ENCODE results near the gene CELA1. TPM values are rescaled to one million over a fixed set of nuclear protein-coding genes. Genes with fewer than 3 reads are reported as not detected.
"Not testable (repeated sequence)": the region's sequence is repeated elsewhere in the genome, so short reads cannot be mapped to it uniquely, and the experiment has no call there.

Gene CELA1
- total RNA-seq, 1 experiment from 2014 or later, result not detected

DNA sequence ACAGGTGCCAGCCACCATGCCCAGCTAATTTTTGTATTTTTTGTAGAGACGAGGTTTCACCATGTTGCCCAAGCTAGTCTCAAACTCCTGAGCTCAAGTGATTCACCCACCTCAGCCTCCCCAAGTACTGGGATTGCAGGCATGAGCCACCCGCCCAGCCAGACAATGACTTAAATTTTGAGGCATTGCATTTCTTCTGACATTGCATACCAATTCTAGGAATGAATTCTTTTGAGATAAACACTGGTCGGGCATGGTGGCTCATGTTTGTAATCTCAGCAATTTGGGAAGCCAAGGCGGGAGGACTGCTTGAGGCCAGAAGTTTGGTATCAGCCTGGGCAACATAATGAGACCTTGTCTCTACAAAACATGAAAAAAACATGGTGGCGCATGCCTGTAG, 2.5 kb upstream of the CELA1 start:
- DNase-seq (ENCODE audit: low read depth), result no peak

DNA sequence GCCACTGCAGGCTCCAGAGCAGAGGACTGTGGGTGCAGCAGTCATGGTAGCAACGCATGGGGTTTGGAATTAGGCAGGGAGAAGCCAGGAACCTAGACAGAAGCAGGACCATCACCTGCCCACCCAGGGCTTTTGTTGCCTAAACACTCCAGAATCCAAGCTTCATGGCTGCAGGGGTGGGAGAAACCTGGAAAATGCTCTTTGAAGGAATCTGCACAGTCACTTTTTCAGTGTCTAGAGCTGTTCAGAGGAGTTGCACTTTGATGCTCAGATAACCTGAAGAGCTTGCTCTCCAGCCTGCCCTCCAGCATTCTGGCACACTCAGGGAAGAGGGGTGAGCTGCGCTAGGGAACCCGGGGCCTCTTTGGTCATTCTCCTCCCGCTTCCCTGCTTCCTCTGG, 1.6 kb upstream of the CELA1 start:
- DNase-seq (ENCODE audit: low read depth), result no peak

DNA sequence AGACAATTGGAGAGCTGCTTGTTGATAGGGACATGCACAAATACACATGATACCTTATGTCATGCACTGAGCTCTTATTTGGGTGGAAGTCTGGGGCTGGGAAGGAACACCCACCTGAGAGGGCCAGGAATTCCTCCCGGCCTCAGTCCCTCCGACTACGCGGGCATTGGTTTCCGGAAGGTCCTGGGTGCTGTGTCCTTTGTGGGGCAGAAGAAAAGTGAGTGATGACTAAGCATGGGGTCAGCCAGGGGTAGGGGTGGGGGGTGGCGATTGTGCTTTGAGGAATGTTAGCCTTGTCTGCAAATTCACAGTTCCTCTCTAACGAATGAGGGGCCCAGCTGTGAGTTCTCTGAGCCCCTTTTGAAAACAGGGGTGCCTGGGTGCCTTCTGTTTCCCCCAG, 798 bp downstream of the CELA1 start:
- DNase-seq (ENCODE audit: low read depth), result peak; percentile 52

DNA sequence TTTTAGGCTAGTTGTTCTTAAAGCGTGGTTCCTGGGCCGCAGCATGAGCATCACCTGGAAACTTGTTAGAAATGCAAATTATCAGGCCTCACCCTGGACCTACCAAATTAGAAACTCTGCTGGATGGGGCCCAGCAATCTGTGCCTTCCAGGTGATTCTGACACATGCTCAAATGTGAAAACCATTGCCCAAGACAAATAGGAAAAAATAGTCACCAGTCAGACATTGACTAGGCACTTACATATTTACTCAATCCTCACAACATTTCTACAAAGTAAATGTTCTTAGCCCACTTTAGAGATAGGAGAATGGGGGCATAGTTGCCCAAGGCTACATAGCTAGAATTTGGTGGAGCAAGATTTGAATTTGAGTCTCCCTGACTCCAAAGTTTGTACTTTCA, 3.3 kb downstream of the CELA1 start:
- DNase-seq (ENCODE audit: low read depth), result no peak

DNA sequence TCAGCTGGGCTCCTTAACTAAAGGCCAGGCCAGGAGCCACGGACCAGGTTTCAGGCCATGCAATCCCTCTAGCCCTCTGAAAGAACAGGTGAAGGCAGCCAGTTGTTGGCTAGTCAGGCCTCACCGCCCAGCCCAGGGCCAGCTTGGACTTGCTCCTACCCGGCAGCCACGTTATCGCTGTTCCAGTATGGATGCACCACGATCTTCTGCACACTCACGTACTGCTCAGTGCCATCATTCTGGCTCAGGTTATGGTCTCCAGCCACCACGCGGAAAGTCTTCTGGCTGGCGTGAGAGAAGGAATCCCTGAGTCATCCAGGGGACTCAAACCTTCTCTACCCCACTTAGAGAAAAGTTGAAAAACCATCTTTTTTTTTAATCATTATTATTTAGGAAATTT, 4.1 kb downstream of the CELA1 start:
- DNase-seq (ENCODE audit: low read depth), result no peak

DNA sequence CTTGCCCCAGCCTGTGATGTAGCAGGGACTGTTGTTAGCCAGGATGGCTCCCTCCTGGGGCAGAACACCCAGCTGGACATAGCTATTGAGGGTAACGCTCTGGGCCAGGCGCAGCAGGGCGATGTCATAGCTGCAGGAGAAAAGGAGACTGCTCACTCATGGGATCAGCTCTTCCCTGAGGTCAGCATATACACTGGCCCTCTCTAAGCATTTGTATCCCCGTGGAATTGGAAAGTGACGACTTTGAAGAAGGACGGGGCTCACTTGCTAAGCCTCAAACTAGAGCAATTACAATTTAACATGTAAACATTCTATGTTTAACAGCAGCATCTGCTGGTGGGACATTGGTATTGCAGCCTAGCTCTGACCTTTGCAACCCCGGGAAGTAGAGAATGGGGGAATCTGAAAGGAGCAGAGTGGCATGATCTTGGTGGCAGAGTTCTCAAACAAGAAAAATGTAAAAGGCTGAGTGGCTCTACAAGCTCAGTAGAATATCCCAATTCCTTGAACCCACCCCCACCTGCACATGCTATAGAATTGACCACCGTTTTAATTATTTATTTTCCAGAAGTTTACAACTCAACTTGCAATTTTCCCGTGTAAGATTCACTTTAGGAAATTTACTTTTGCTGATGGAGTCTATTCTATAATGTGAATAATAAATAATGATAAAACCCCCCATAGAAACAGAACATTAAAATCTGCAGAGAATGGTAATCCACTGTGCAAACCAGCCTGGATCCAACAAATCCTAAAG, 5.0 kb downstream of the CELA1 start:
- DNase-seq (ENCODE audit: low read depth), result peak; percentile 69

DNA sequence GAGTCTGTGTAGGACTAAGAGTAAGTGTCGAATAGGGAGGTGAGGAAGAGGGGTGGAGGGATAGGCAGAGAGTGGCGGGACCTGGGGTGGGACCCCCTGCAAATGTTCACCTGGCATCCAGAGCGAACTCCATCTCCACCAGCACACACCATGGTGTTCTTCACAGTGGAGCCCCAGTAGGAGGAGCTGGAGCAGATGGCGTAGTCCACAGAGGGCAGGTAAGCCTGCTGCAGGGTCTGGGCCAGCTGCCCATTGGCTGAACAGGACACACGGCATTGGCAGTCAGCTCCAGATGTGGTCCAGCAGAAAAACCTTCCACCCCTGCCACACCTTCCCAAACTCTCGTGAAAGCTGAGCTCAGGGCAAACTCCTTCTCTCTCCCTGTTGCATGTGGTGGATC, 6.7 kb downstream of the CELA1 start:
- DNase-seq (ENCODE audit: low read depth), result no peak

DNA sequence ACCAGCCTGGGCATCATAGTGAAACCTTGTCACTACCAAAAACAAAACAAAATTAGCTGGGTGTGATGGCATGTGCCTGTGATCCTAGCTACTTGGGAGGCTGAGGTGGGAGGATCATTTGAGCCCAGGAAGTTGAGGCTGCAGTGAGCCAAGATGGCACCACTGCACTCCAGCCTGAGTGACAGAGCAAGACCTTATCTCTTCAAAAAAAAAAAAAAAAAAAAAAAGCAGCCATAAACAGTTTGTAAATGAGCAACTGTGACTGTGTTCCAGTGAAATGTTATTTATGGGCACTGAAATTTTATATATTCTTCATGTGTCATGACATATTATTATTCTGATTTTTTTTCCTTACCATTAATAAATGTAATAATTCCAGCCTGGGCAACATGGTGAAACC, 9.1 kb downstream of the CELA1 start:
- DNase-seq (ENCODE audit: low read depth), result not testable (repeated sequence)

DNA sequence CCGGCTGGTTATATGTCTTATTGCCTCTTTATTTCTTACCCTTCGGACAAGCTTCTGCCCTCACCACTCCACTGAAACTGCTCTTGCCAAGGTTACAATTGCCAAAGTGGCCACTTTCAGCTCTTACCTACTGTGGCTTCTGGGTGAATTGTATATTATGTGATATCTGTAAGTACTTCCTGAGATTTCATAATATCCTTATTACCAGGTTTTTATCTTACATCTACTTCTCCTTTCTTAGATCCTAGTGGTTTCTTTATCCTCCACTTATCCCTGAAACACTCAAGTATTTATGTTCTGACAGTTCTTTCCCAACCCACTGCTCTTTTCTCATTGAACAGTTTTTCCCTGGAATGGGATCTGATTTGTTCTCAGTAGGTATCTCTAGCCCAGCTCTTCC, 10.5 kb downstream of the CELA1 start:
- no peak for DNase-seq (ENCODE audit: low read depth)

DNA sequence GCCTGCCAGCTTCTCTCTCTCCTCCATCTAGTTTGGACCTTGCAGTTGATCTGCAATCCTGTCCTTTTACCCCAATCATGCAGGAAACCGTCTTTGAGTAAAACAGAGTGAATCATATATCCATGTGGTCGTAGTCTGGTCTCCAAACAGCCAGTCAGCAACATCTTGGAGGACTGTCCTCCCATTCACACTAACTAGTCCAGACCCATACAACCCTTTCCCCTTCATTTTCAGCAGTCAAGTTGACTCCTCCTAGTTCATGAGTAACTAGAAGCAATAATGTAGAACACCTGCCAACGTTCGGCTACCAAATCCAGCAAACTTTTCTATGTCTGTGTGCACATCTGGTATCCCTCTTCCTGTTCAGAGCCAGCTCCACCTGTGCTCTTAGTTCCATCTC, 11.7 kb downstream of the CELA1 start:
- peak; percentile 49 for DNase-seq (ENCODE audit: low read depth)

DNA sequence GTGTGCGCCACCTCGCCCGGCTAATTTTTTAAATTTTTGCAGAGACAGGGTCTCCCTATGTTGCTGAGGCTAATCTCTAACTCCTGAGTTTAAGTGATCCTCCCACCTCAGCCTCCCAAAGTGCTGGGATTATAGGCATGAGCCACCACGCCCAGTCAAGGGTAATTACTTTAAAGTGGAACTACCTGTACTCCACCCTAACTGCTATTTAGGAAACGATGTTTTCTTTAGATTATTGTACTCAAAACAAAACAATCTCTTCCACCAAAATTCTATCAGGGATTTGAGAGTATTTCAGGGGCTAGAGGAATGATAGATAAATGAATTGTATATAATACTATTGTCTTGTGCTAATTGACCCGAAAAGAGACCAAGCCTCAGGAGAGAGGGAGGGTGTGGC, 12.9 kb downstream of the CELA1 start:
- no peak for DNase-seq (ENCODE audit: low read depth)

DNA sequence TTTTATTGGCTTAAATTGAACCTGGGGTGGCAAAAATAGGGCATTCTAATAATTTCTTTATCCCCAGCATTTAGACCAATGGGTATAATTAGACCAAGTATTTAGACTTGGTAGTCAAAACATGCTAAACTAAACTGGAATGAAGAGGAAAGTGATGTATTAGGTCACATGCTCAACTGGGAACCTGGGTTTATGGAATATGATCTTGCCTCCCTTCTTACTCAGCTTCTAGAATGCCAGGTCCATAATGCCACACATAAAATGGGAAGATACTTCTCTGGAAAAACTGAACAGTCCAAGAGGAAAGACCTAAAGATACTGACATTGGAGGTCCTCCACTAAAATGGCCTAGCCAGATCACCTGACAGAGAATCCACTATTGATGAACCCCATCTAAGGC, 16.3 kb downstream of the CELA1 start:
- DNase-seq (ENCODE audit: low read depth), result no peak

DNA sequence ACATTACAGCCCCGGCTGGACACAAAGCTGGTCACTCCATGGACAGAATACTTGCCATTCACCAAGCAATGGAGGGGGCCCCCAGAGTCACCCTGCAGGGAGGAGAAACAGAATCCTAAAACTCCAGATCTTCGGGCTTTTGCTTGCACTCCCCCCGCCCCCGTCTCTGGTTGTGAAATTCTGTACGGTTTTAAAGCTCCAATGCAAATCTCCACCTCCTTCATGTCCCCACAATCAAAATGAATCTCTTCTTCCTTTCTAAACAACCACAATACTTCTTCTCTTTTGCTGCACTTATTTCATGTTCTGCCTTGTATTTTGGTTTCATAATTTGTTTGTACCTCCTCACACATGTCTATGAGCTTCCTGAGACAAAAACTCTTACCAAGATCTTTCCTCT, 16.7 kb downstream of the CELA1 start:
- DNase-seq (ENCODE audit: low read depth), result no peak

DNA sequence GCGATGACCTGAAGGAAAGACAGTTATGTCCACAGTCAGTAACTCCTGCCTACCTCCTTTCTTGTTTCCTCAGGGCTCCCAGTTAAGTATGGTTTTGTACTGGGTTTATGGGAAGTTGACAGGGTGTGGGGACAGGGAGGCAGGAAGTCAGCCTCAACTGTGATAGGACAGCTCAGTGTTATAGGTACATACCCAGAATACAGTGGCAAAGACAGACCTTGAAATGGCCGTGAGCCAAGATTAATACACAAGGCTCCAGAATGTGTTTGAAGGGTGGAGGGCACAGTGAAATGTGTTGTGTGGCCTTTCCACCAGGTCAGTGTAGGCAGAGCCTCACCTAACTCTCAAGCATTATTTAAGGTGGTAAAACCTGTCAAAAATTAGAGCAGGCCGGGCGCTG, 17.9 kb downstream of the CELA1 start:
- DNase-seq (ENCODE audit: low read depth), result no peak

DNA sequence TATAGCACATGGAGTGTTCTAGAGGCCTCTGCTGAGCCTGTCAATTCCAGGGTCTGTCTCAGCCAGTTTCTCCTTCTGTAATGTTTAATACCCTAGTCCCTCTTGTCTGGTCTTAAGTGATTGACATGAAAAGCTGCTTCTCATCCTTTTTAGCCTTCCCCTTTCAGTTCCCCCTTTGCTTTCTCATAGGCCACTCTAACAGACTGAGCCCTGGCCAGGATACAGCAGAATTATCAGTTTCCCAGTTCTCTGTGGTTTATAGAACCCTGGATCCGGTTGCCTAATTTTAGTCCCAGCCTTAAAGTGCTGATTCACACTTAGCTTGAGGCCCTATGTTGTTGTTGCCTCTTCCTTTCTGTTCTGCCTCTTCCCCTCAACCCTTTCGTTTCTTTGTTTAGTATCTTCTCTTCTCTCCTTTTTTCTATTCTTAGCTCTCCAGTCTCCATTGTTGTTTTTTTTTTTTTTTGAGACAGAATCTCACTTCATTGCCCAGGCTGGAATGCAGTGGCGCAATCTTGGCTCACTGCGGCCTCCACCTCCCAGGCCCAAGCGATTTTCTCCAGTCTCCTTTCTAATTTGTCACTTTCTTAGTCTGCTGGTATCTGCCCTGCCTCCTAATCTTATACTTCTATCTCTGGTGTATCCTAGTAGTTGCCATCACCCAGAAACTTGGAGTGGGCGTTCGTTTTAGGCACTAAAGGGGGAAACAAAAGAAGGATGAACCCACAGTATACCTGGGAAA, 19.6 kb downstream of the CELA1 start:
- DNase-seq (ENCODE audit: low read depth), result peak; percentile 76

DNA sequence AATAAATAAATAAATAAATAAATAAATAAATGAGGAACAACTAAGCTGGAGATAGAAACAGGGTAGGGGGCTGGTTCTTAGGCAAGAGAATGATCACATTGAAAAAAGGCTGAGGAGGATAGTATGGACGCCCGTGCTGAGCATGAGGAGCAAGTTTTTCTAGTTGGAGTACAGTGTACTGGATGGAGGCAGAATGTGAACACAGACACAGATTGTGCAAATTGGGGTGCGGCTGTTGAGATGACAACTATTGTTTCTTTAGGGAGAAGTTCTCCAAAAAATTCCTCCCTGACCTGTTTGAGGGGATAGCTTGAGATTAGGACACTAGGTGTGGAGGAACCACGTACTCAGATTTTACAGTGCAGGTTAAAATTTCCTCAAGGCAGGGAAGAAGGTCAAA, 21.5 kb downstream of the CELA1 start:
- DNase-seq (ENCODE audit: low read depth), result no peak

DNA sequence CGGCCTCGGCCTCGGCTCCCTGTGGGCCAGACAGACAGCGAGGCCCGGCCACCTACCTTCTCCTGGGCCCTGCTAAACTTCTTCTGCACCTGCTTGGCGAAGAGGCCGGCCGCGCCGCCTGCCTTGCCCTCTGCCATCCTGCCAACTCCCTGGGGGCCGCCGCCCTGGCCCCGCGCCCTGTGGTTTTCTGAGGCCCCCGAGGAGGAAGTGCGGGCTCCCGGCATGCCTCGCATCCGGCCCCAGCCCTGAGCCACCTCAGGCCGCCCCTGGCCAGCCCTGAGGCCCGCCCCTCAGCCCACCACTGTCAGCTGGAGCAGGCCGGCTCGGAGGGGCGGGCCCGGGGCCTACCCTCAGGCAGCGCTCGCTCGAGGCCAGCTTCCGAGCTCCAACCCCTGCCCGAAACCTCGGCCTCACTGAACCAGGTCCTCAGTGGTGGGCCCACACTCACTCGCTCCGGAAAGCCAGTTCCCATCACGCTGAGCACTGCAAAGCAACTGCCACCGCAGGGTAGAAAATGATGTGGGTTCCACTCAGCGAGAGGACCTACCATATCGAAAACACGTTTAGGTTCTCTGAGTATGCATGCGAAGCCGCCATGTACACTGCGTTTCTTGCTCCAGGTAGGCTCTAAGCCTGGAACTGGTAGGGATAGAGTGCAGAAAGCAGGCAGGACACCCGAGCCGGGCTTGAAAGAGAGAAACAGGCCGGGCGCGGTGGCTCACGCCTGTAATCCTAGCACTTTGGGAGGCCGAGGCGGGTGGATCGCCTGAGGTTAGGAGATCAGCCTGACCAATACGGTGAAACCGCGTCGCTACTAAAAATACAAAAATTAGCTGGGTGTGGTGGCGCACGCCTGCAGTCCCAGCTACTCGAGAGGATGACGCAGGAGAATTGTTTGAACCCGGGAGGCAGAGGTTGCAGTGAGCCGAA, 22.2 kb downstream of the CELA1 start, which contains the start of gene BIN2:
TSS of gene BIN2 (minus strand) at position 209 of the 930 bp plus-strand sequence. CDS start at position 137, 72 bp downstream.
- DNase-seq (ENCODE audit: low read depth), result no peak

DNA sequence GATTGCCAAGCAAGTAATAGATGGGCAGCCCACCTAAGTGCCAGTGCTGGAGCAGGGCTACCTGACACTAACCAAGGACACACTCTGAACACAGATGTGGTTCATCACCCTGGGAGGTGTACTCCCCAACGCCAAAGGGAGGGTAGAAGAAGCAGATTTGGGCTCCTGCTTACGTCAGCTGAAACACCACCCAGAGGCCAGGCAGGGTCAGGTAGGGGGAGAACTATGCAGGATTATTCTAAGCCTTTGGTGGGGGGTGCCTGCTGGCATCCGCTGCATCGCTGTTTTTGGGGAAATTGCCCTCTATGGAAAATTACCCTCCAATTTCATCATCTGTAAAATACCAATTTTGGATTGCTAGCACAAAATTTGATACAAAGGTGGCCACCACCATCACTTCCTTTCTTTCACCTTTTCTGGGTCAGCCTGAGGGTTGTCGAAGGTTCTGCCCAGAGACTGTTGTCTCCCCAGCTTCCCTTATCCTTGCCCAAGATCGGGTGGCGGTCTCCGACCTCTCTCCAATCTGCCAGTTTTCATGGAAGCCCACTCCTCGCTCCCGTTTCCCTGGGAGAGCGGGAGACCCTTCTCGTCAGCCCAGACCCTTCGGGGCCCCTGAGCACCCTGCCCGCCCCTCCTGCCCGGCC, 23.0 kb downstream of the CELA1 start:
- no peak for DNase-seq (ENCODE audit: low read depth)

DNA sequence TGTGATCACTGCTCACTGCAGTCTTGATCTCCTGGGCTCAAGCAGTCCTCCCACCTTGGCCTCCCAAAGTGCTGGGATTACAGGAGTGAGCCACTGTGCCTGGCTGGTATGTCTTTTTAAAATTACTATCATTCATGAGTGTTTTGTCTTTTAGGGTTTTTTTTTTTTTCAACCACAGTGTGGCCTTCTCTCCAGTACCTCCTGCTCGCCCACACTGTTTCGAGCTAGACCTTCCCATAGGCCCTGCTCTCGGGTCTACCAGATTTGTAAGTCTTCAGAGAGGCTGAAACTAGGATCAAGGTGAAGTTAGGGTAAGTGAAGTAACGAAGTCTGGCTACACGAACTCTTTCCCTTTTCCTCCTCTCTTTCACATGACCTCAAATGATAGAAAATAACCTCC, 24.0 kb downstream of the CELA1 start:
- no peak for DNase-seq (ENCODE audit: low read depth)

DNA sequence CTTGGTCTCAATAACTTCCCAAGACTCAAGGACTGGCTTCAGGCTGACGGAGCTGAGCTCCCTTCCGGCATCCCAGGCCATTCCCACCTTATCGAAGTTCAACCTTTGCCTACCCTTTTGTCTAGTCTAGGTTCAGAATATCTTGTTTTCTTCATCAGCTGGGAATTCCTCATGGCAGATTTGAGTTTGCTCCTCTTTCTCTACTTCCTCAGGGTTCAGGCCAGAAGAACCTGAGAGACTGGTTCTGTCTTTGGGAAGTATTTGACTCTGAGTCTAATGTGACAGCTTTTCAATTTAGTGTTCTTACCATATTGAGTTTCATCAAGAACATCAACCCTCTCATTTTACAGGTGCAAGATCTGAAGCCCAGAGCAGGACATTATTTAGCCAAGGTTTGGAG, 24.6 kb downstream of the CELA1 start:
- no peak for DNase-seq (ENCODE audit: low read depth)

DNA sequence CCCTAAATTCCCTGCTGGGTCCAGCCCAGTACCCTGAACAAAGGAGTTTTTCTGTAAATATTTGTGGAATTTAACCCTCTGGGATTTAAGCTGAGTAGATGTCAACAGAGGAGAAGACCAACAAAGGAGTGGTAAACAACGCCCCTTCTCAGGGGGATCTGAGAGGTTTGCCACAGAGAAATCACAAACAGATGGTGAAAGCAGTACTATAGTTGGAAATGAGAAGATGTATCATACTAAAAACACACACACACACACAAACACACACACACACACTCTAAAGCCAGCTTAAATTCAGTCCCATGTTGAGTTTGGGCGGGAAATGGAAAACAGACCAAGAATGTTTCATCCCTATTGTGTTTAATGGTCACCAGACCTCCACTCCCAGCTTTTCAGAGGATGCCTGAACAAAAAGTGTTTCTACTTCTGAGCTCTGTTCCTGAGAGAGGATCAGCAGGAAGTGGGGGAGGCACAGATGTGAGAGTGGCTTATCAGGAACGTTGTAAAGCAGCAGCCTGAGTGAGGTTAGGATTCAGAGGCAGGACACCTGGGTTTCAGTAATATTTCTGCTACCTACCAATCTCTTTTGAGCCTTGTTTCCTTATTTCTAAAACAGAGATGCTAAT, 25.7 kb downstream of the CELA1 start:
- DNase-seq (ENCODE audit: low read depth), result no peak
